Bronchial epithelial cell (primary cell): ENCODE results near the gene ALDH1L2. TPM values are rescaled to one million over a fixed set of nuclear protein-coding genes. Genes with fewer than 3 reads are reported as not detected.
A peak's percentile ranks its signal among the peaks of the same experiment; 100 is the strongest.

Experiments used
- DNase-seq: peaks from one replicate; pipeline ENCODE4 v3.0.0-alpha.2; 2010; ENCODE audit warnings: low read depth
- FAIRE-seq: peaks from 2 replicates; lab custom pipeline; 2011; peaks lifted over from hg19 to GRCh38; lab: Jason Lieb, UNC
- H3K27me3 ChIP-seq: 2 replicates; pipeline ENCODE4 v1.5.1; 2011; ENCODE audit warnings: low read length; ENCODE audit not compliant: control insufficient read depth, insufficient read depth
- H3K36me3 ChIP-seq: 2 replicates; pipeline ENCODE4 v1.5.1; 2011; ENCODE audit warnings: low read length; ENCODE audit not compliant: control insufficient read depth, insufficient read depth
- H3K4me3 ChIP-seq: 2 replicates; pipeline ENCODE4 v1.5.1; 2011; ENCODE audit warnings: mild to moderate bottlenecking, low read depth, low read length, control low read depth
- total RNA-seq: library from RNA; depleted of rRNA; stranded (reverse); fragments of >200 nt; gene quantifications from 2 replicates; pipeline ENCODE4 v1.2.1, GENCODE V29; 2014
- TF ChIP-seq, protein P1 (sequence below): IDR thresholded peaks from 2 replicates; pipeline ENCODE4 v1.5.1; 2011; ENCODE audit warnings: mild to moderate bottlenecking, moderate library complexity, low read length, control low read depth, inconsistent platforms; ENCODE audit not compliant: insufficient read depth, severe bottlenecking

ALDH1L2 gene
- total RNA-seq, 1 donor from 2014 or later = 34.2 TPM

DNA sequence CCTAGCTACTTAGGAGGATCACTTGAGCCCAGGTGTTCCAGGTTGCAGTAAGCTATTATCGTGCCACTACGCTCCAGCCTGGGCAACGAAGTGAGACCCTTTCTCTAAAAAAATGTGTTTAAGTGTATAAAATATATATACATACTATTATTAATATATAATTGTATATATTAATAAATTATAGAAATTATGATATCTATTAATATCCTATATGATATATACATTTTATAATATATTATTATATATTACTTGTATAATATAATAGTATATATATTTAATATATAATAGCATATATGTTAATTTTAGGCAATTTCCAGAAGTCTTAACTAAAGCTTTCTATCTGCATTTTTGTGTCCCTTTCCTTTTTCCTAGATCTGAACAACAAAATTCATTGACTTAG is 12.3 kb downstream of the ALDH1L2 start:
- TF ChIP-seq, protein P1, sequence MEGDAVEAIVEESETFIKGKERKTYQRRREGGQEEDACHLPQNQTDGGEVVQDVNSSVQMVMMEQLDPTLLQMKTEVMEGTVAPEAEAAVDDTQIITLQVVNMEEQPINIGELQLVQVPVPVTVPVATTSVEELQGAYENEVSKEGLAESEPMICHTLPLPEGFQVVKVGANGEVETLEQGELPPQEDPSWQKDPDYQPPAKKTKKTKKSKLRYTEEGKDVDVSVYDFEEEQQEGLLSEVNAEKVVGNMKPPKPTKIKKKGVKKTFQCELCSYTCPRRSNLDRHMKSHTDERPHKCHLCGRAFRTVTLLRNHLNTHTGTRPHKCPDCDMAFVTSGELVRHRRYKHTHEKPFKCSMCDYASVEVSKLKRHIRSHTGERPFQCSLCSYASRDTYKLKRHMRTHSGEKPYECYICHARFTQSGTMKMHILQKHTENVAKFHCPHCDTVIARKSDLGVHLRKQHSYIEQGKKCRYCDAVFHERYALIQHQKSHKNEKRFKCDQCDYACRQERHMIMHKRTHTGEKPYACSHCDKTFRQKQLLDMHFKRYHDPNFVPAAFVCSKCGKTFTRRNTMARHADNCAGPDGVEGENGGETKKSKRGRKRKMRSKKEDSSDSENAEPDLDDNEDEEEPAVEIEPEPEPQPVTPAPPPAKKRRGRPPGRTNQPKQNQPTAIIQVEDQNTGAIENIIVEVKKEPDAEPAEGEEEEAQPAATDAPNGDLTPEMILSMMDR = no peak
- no peak overlapping the region for H3K4me3 ChIP-seq
- no peaks in the 10 kb centered on the region for H3K27me3 ChIP-seq
- DNase-seq (no peak), FAIRE-seq (no peak)
- peaks cover 9% of the 10 kb centered on the region for H3K36me3 ChIP-seq

GRCh38 chr12:105069936-105070702 is 14.1 kb downstream of the ALDH1L2 start:
- no peaks in the 10 kb centered on the region for H3K27me3 ChIP-seq
- TF ChIP-seq, protein P1 = no peak
- FAIRE-seq (no peak), DNase-seq (no peak)
- H3K36me3 ChIP-seq = peaks cover 14% of the 10 kb centered on the region
- H3K4me3 ChIP-seq = no peak overlapping the region

GRCh38 chr12:105067511-105068031 is 16.7 kb downstream of the ALDH1L2 start:
- FAIRE-seq = no peak
- Histone ChIP-seq H3K4me3 (no peak overlapping the region), H3K36me3 (peaks cover 12% of the 10 kb centered on the region), H3K27me3 (no peaks in the 10 kb centered on the region)
- no peak for DNase-seq
- TF ChIP-seq, protein P1 = no peak

DNA sequence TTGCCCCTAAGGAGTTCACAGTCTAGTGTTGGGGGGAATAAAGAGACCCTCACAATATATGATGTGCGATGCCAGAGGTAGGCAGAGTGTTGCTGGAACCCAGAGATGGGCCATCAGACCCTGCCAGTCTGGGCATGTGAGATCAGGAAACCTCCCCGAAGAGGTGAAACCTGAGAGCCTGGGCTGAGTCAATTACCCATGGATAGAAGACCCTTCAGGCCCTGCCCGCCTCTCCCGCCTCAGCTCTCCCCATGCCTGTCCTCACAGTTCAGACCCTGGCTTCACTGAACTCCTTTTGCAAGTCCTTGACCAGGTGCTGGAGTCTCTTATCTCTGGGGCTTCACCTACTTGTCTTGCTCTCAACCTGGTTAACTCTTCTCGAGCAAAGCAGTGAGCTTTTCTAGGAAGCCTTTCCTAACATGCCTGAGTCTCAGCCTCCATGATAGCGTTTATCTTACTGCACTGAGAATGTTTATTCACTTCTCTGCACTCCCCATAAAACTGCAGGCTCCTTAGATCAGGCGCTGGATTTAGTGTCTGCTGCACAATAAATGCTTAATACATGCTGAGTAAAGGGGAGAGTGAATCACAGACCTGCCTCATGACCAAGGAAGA is 19.6 kb downstream of the ALDH1L2 start:
- H3K36me3 ChIP-seq = peaks cover 9% of the 10 kb centered on the region
- H3K27me3 ChIP-seq = no peaks in the 10 kb centered on the region
- DNase-seq (no peak), FAIRE-seq (no peak)
- TF ChIP-seq, protein P1 = no peak
- no peak overlapping the region for H3K4me3 ChIP-seq

- Histone ChIP-seq H3K36me3 (peaks cover 7% of the 10 kb centered on the region), H3K27me3 (no peaks in the 10 kb centered on the region), H3K4me3 (no peak overlapping the region)
- DNase-seq (peak; percentile 74), FAIRE-seq (no peak)
- TF ChIP-seq, protein P1 = no peak
Measured at GRCh38 chr12:105060715-105061378, 23.4 kb downstream of the ALDH1L2 start.
